ENCODE results near the gene VWF.

- no peak for TF ChIP-seq EZH2 (IDR thresholded peaks at IDR 0.05; ENCODE audit: borderline replicate concordance, low read length)
- TF ChIP-seq CTCF (IDR thresholded peaks at IDR 0.05; ENCODE audit: low read length) = no peak
These were observed 175.8 kb downstream of the VWF start for GRCh38 chr12:5948696-5949095.

Data from OCI-LY1 (cell line).